ENCODE data around the gene LRRC7.

Gene LRRC7

GRCh38 chr1:69743146-69743545 is 175.4 kb downstream of the LRRC7 start:
- Mint-ChIP-seq H3K4me1 (ENCODE audit: low read depth) (no peaks in the 10 kb centered on the region), H3K27me3 (ENCODE audit: low read depth) (no peaks in the 10 kb centered on the region), H3K27ac (no peak overlapping the region), H3K4me3 (no peak overlapping the region), H3K36me3 (ENCODE audit: low read depth) (no peaks in the 10 kb centered on the region), H3K9me3 (no peaks in the 10 kb centered on the region)

- no peaks in the 10 kb centered on the region for H3K9me3 Mint-ChIP-seq
- H3K4me3 Mint-ChIP-seq = no peak overlapping the region
- no peaks in the 10 kb centered on the region for H3K27me3 Mint-ChIP-seq (ENCODE audit: low read depth)
- no peaks in the 10 kb centered on the region for H3K36me3 Mint-ChIP-seq (ENCODE audit: low read depth)
- H3K4me1 Mint-ChIP-seq (ENCODE audit: low read depth) = no peaks in the 10 kb centered on the region
- H3K27ac Mint-ChIP-seq = no peak overlapping the region
These were observed 176.7 kb downstream of the LRRC7 start for GRCh38 chr1:69744381-69744780.

- Mint-ChIP-seq H3K4me3 (no peak overlapping the region), H3K9me3 (no peaks in the 10 kb centered on the region), H3K27me3 (ENCODE audit: low read depth) (no peaks in the 10 kb centered on the region), H3K27ac (no peak overlapping the region), H3K4me1 (ENCODE audit: low read depth) (no peaks in the 10 kb centered on the region), H3K36me3 (ENCODE audit: low read depth) (no peaks in the 10 kb centered on the region)
These were observed 179.5 kb downstream of the LRRC7 start for GRCh38 chr1:69747207-69747606.

- Mint-ChIP-seq H3K36me3 (ENCODE audit: low read depth) (no peaks in the 10 kb centered on the region), H3K9me3 (no peaks in the 10 kb centered on the region), H3K4me1 (ENCODE audit: low read depth) (no peaks in the 10 kb centered on the region), H3K4me3 (no peak overlapping the region), H3K27me3 (ENCODE audit: low read depth) (no peaks in the 10 kb centered on the region), H3K27ac (no peak overlapping the region)
These were observed 182.9 kb downstream of the LRRC7 start for GRCh38 chr1:69750638-69751037.

DNA sequence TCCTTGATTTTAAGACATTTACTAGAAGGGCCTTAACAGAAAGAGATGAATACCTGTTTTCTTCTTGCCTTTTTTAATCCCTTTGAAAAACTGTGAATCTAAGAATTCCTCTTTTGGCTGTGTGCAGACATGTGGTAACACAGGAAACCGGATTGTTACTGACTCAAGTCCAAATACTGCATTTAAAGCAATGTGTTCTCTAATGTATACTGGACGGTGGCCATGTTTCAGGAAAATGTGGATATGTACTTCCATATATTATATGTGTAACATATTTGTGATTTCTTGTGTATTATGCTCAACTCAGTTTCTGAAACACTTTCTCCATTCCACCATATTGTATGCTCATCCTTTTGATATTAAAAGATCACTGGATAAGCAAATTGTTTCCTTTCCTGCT is 185.1 kb downstream of the LRRC7 start:
- no peaks in the 10 kb centered on the region for H3K9me3 Mint-ChIP-seq
- H3K27ac Mint-ChIP-seq = no peak overlapping the region
- H3K36me3 Mint-ChIP-seq (ENCODE audit: low read depth) = no peaks in the 10 kb centered on the region
- H3K27me3 Mint-ChIP-seq (ENCODE audit: low read depth) = no peaks in the 10 kb centered on the region
- H3K4me3 Mint-ChIP-seq = no peak overlapping the region
- H3K4me1 Mint-ChIP-seq (ENCODE audit: low read depth) = no peaks in the 10 kb centered on the region

- H3K36me3 Mint-ChIP-seq (ENCODE audit: low read depth) = no peaks in the 10 kb centered on the region
- no peaks in the 10 kb centered on the region for H3K4me1 Mint-ChIP-seq (ENCODE audit: low read depth)
- no peaks in the 10 kb centered on the region for H3K27me3 Mint-ChIP-seq (ENCODE audit: low read depth)
- H3K27ac Mint-ChIP-seq = no peak overlapping the region
- H3K4me3 Mint-ChIP-seq = no peak overlapping the region
- H3K9me3 Mint-ChIP-seq = no peaks in the 10 kb centered on the region
These were observed 186.8 kb downstream of the LRRC7 start for GRCh38 chr1:69754521-69754920.

GRCh38 chr1:69755647-69756046 is 187.9 kb downstream of the LRRC7 start:
- Mint-ChIP-seq H3K9me3 (no peaks in the 10 kb centered on the region), H3K4me3 (no peak overlapping the region), H3K36me3 (ENCODE audit: low read depth) (no peaks in the 10 kb centered on the region), H3K27ac (no peak overlapping the region), H3K27me3 (ENCODE audit: low read depth) (no peaks in the 10 kb centered on the region), H3K4me1 (ENCODE audit: low read depth) (no peaks in the 10 kb centered on the region)

GRCh38 chr1:69765951-69766350 is 198.2 kb downstream of the LRRC7 start:
- Mint-ChIP-seq H3K27ac (no peak overlapping the region), H3K4me3 (no peak overlapping the region), H3K27me3 (ENCODE audit: low read depth) (no peaks in the 10 kb centered on the region), H3K9me3 (no peaks in the 10 kb centered on the region), H3K4me1 (ENCODE audit: low read depth) (no peaks in the 10 kb centered on the region), H3K36me3 (ENCODE audit: low read depth) (no peaks in the 10 kb centered on the region)

GRCh38 chr1:69766431-69767180 is 198.9 kb downstream of the LRRC7 start:
- Mint-ChIP-seq H3K9me3 (no peaks in the 10 kb centered on the region), H3K36me3 (ENCODE audit: low read depth) (no peaks in the 10 kb centered on the region), H3K27ac (no peak overlapping the region), H3K4me1 (ENCODE audit: low read depth) (no peaks in the 10 kb centered on the region), H3K27me3 (ENCODE audit: low read depth) (no peaks in the 10 kb centered on the region), H3K4me3 (no peak overlapping the region)

DNA sequence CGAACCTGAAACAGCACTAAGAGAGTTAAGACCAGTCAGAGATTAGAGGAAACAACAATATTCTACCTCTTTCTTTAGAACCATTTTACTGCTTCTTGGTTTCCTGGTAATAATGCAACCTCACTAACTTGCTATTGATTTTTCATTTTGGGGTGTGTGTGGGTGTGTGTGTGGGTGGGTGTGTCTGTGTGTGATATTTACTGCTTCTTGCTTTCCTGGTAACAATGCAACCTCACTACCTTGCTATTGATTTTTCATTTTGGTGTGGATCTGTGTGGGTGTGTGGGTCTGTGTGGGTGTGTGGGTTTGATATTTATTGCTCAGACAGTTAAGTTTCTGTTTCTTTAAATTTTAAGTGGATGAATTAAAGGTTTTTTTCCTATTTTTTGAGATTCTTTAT is 208.8 kb downstream of the LRRC7 start:
- Mint-ChIP-seq H3K9me3 (no peaks in the 10 kb centered on the region), H3K4me3 (no peak overlapping the region), H3K36me3 (ENCODE audit: low read depth) (no peaks in the 10 kb centered on the region), H3K27me3 (ENCODE audit: low read depth) (no peaks in the 10 kb centered on the region), H3K27ac (no peak overlapping the region), H3K4me1 (ENCODE audit: low read depth) (no peaks in the 10 kb centered on the region)

GRCh38 chr1:69777423-69777822 is 209.7 kb downstream of the LRRC7 start:
- no peaks in the 10 kb centered on the region for H3K4me1 Mint-ChIP-seq (ENCODE audit: low read depth)
- H3K4me3 Mint-ChIP-seq = no peak overlapping the region
- no peaks in the 10 kb centered on the region for H3K27me3 Mint-ChIP-seq (ENCODE audit: low read depth)
- no peaks in the 10 kb centered on the region for H3K36me3 Mint-ChIP-seq (ENCODE audit: low read depth)
- H3K9me3 Mint-ChIP-seq = no peaks in the 10 kb centered on the region
- no peak overlapping the region for H3K27ac Mint-ChIP-seq

GRCh38 chr1:69777971-69778370 is 210.2 kb downstream of the LRRC7 start:
- no peak overlapping the region for H3K4me3 Mint-ChIP-seq
- H3K27ac Mint-ChIP-seq = no peak overlapping the region
- H3K36me3 Mint-ChIP-seq (ENCODE audit: low read depth) = no peaks in the 10 kb centered on the region
- H3K27me3 Mint-ChIP-seq (ENCODE audit: low read depth) = no peaks in the 10 kb centered on the region
- H3K4me1 Mint-ChIP-seq (ENCODE audit: low read depth) = no peaks in the 10 kb centered on the region
- no peaks in the 10 kb centered on the region for H3K9me3 Mint-ChIP-seq

DNA sequence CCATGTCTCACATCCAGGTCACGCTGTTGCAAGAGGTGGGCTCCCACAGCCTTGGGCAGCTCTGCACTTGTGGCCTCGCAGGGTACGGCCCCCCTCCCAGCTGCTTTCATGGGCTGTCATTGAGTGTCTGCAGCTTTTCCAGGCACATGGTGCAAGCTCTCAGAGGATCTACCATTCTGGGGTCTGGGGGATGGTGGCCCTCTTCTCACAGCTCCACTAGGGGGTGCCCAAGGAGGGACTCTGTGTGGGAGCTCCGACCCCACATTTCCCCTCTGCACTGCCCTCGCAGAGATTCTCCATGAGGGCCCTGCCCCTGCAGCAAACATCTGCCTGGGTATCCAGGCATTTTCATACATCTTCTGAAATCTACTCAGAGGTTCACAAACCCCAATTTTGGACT is 219.4 kb downstream of the LRRC7 start:
- Mint-ChIP-seq H3K4me1 (ENCODE audit: low read depth) (no peaks in the 10 kb centered on the region), H3K9me3 (no peaks in the 10 kb centered on the region), H3K27ac (no peak overlapping the region), H3K4me3 (no peak overlapping the region), H3K36me3 (ENCODE audit: low read depth) (no peaks in the 10 kb centered on the region), H3K27me3 (ENCODE audit: low read depth) (no peaks in the 10 kb centered on the region)

DNA sequence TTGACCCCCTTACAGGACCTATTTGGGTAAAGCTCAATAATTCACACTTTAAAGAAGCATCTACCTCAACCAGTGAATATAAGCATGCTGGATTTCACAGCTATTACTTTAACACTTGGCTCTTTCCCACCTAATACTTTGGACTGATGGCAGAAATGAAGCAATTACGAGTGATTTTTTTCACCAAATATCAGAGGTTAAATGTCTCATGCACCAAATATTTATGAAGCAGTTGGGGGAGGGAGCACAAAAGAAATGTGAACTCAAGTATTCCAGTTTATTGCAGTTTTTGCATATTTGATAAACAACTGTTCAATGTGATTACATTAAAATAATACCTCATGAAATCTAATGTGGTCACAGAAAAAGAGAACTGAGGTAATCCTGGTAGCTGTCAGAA is 223.6 kb downstream of the LRRC7 start:
- Mint-ChIP-seq H3K9me3 (no peaks in the 10 kb centered on the region), H3K4me3 (no peak overlapping the region)

DNA sequence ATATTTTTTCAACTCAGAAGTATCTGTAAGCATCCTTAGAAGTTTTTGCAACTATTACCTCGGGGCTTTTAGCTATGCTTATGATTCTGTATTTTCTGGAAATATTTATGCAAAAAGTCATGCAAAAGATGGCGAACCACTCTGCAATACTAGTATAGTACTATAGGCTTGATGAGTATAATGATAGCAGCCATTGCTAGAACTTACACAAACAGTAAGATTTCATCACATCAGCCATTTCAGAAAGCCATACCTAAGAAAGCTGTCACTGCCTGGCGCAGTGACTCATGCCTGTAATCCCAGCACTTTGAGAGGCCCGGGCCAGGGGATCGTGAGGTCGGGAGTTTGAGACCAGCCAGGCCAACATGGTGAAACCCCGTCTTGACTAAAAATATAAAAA is 227.1 kb downstream of the LRRC7 start:
- H3K27me3 Mint-ChIP-seq (ENCODE audit: low read depth) = no peaks in the 10 kb centered on the region
- H3K27ac Mint-ChIP-seq = no peak overlapping the region
- H3K36me3 Mint-ChIP-seq (ENCODE audit: low read depth) = no peaks in the 10 kb centered on the region
- no peaks in the 10 kb centered on the region for H3K4me1 Mint-ChIP-seq (ENCODE audit: low read depth)
- H3K9me3 Mint-ChIP-seq = peaks cover 4% of the 10 kb centered on the region
- no peak overlapping the region for H3K4me3 Mint-ChIP-seq

More for the DNA sequence above, 223.6 kb downstream of the LRRC7 start:
- Mint-ChIP-seq H3K4me1 (ENCODE audit: low read depth) (no peaks in the 10 kb centered on the region), H3K36me3 (ENCODE audit: low read depth) (no peaks in the 10 kb centered on the region), H3K27me3 (ENCODE audit: low read depth) (no peaks in the 10 kb centered on the region), H3K27ac (no peak overlapping the region)

DNA sequence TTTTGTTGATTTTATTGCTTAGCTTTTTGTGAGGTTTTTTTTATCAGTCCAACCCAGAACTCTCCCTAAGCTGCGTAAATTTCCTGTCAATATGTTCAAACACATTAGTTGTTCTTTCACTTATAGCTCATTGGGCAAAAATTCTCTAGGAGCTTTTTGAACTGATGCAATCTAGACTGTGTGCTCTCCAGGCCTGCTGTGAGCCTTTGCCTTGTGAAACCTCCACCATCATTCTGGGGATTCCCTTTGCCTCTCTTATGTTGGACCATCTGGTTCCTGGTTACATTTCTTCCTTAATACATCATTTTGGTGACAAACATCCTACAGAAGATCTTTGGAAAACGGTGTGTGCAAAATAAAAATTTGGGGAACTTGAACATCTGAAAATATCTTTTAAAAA is 247.2 kb downstream of the LRRC7 start:
- H3K27ac Mint-ChIP-seq = no peak overlapping the region
- H3K4me3 Mint-ChIP-seq = no peak overlapping the region
- H3K27me3 Mint-ChIP-seq (ENCODE audit: low read depth) = no peaks in the 10 kb centered on the region
- H3K36me3 Mint-ChIP-seq (ENCODE audit: low read depth) = no peaks in the 10 kb centered on the region
- H3K9me3 Mint-ChIP-seq = no peaks in the 10 kb centered on the region
- no peaks in the 10 kb centered on the region for H3K4me1 Mint-ChIP-seq (ENCODE audit: low read depth)

Measured in T-helper 1 cell treated with Interleukin-12 subunit alpha and Interleukin-12 subunit beta and Interleukin-4 antibody, amounts not matched to agents 30 μg/mL and 1 μg/mL, for 36 hours (primary cell).